Right lobe of liver (tissue), 4 donors: ENCODE data around the gene VEGFA.
A peak's percentile ranks its signal among the peaks of the same experiment; 100 is the strongest.

ENCODE experiments used
- CTCF ChIP-seq, 4 donors: fragments of 200-600 bp in 3 of 4; fragments of 450-650 bp in 1 of 4; IDR thresholded peaks; one replicate each; pipeline versions ENCODE4 v1.5.1 to v1.8.0; 2016 to 2022; ENCODE audit warnings: antibody characterized with exemption in 4 of 4, mild to moderate bottlenecking in 2 of 4
- POLR2A ChIP-seq: fragments of 450-650 bp; IDR thresholded peaks from one replicate; pipeline ENCODE4 v1.6.1; 2017; ENCODE audit warnings: antibody characterized with exemption, mild to moderate bottlenecking
- donor health status: DM: no; HTN: no; CAD: no.
- donor health status: DM: no; HTN: no; CAD: no.
- donor health status: DM: no; HTN: yes; CAD: no.

GRCh38 chr6:43770372-43771209 is 580 bp downstream of the VEGFA start:
- no peak for TF ChIP-seq CTCF (IDR thresholded peaks at IDR 0.05)
- peak; percentile 51 for TF ChIP-seq POLR2A
